Parathyroid adenoma (tissue), 2 donors: Measurements from ENCODE around the gene CTSA.

Source experiments
- H2AFZ ChIP-seq: fragments of 300-600 bp; sonication (generic); one replicate; pipeline ENCODE4 v1.7.0; 2017; ENCODE audit warnings: antibody characterized with exemption, mild to moderate bottlenecking
- H3K27ac ChIP-seq: fragments of 300-600 bp; sonication (generic); one replicate; pipeline ENCODE4 v1.7.0; 2017
- H3K27me3 ChIP-seq: fragments of 300-600 bp; sonication (generic); one replicate; pipeline ENCODE4 v1.7.0; 2017; ENCODE audit warnings: low read length; ENCODE audit not compliant: control insufficient read depth, insufficient read depth
- H3K36me3 ChIP-seq: fragments of 300-600 bp; sonication (generic); one replicate; pipeline ENCODE4 v1.7.0; 2017; ENCODE audit warnings: low read length; ENCODE audit not compliant: control insufficient read depth, insufficient read depth
- H3K4me1 ChIP-seq: fragments of 300-600 bp; sonication (generic); one replicate; pipeline ENCODE4 v1.7.0; 2017; ENCODE audit warnings: control low read depth
- H3K4me2 ChIP-seq: fragments of 300-600 bp; sonication (generic); one replicate; pipeline ENCODE4 v1.7.0; 2017; ENCODE audit warnings: low read length
- H3K4me3 ChIP-seq: fragments of 300-600 bp; sonication (generic); one replicate; pipeline ENCODE4 v1.7.0; 2017; ENCODE audit warnings: low read depth, low read length
- H3K79me2 ChIP-seq: fragments of 300-600 bp; sonication (generic); one replicate; pipeline ENCODE4 v1.7.0; 2017; ENCODE audit warnings: control low read depth
- H3K9ac ChIP-seq: fragments of 300-600 bp; sonication (generic); one replicate; pipeline ENCODE4 v1.7.0; 2017; ENCODE audit warnings: mild to moderate bottlenecking
- H3K9me3 ChIP-seq: fragments of 300-600 bp; sonication (generic); one replicate; pipeline ENCODE4 v1.7.0; 2017; ENCODE audit warnings: low read length; ENCODE audit not compliant: control insufficient read depth
- TF ChIP-seq, protein P1 (sequence below): fragments of 300-600 bp; sonication (generic); IDR thresholded peaks from one replicate; pipeline ENCODE4 v1.7.0; 2017; ENCODE audit warnings: antibody characterized with exemption, mild to moderate bottlenecking
- donor health status: primary hyperparathyroidism.

The CTSA gene

DNA sequence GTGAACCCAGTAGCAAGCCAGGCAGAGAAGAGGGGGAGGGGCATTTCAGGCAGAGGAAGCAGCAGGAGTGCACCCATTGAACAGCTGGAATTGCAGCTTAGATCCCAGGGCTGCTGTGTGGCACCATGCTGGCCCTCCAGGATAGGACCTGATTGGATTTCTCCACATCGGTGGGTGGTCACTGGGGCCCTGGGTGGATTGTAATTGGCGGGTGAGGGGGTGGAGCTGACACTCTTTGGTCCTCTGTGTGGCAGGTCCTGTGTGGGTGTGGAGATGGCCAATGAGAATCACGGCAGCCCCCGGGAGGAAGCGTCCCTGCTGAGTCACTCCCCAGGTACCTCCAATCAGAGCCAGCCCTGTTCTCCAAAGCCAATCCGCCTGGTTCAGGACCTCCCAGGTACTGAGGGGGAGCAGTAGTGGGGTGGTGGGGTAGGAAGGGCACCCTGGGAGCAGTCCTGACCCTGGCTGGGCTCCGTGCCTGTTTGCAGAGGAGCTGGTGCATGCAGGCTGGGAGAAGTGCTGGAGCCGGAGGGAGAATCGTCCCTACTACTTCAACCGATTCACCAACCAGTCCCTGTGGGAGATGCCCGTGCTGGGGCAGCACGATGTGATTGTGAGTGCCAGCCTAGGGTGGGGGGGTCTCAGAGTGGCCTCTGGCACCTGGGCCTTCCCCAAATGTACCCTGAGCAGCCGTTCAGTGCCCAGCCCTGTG lies 47.7 kb downstream of the CTSA start:
- Histone ChIP-seq H3K79me2 (peaks cover 9% of the 10 kb centered on the region), H3K4me1 (no peaks in the 10 kb centered on the region), H3K4me3 (no peak overlapping the region), H3K9me3 (no peaks in the 10 kb centered on the region), H3K9ac (no peak overlapping the region), H3K27ac (no peak overlapping the region), H3K36me3 (no peaks in the 10 kb centered on the region), H3K4me2 (no peak overlapping the region), H2AFZ (no peak overlapping the region), H3K27me3 (no peaks in the 10 kb centered on the region)
- TF ChIP-seq, protein P1, sequence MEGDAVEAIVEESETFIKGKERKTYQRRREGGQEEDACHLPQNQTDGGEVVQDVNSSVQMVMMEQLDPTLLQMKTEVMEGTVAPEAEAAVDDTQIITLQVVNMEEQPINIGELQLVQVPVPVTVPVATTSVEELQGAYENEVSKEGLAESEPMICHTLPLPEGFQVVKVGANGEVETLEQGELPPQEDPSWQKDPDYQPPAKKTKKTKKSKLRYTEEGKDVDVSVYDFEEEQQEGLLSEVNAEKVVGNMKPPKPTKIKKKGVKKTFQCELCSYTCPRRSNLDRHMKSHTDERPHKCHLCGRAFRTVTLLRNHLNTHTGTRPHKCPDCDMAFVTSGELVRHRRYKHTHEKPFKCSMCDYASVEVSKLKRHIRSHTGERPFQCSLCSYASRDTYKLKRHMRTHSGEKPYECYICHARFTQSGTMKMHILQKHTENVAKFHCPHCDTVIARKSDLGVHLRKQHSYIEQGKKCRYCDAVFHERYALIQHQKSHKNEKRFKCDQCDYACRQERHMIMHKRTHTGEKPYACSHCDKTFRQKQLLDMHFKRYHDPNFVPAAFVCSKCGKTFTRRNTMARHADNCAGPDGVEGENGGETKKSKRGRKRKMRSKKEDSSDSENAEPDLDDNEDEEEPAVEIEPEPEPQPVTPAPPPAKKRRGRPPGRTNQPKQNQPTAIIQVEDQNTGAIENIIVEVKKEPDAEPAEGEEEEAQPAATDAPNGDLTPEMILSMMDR: no peak

DNA sequence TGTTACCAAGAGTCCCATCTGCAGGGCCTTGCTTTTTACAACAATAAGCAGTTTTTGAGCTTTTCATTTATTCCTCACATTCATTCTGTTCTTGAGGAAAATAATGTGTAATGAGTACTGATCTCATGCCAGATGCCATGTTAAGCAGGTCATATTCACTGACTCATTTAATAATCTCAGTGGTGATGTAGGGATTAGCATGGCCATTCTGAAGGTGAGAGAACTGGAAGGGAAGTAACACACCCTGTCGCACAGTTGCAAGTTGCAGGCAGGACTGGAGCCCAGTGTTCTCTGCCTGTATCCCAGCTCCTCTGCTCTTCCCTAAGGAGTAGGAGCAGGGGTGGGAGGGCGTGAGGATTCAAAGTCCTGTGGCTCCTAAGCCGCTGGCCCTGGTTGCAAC lies 48.9 kb downstream of the CTSA start:
- H2AFZ ChIP-seq: no peak overlapping the region
- H3K27ac ChIP-seq: no peak overlapping the region
- H3K9ac ChIP-seq: no peak overlapping the region
- H3K9me3 ChIP-seq: no peaks in the 10 kb centered on the region
- TF ChIP-seq, protein P1: no peak
- H3K4me3 ChIP-seq: no peak overlapping the region
- no peaks in the 10 kb centered on the region for H3K4me1 ChIP-seq
- peaks cover 9% of the 10 kb centered on the region for H3K79me2 ChIP-seq
- no peaks in the 10 kb centered on the region for H3K27me3 ChIP-seq
- no peaks in the 10 kb centered on the region for H3K36me3 ChIP-seq
- no peak overlapping the region for H3K4me2 ChIP-seq

DNA sequence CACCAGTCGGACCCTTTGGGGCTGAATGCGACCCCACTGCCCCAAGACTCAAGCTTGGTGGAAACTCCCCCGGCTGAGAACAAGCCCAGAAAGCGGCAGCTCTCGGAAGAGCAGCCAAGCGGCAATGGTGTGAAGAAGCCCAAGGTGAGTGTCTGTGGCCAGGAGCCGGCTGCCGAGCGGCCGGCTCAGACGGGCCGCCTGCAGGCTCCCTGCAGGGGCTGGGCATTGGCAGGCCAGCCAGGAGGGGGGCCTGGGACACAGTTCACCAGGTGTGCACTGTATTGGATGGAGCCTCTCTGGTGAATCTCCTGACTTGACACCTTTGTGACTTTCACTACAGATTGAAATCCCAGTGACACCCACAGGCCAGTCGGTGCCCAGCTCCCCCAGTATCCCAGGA lies 49.3 kb downstream of the CTSA start:
- Histone ChIP-seq H3K4me3 (no peak overlapping the region), H3K9ac (no peak overlapping the region), H3K79me2 (peaks cover 9% of the 10 kb centered on the region), H2AFZ (no peak overlapping the region), H3K9me3 (no peaks in the 10 kb centered on the region), H3K4me2 (no peak overlapping the region), H3K4me1 (no peaks in the 10 kb centered on the region), H3K36me3 (no peaks in the 10 kb centered on the region), H3K27me3 (no peaks in the 10 kb centered on the region), H3K27ac (no peak overlapping the region)
- TF ChIP-seq, protein P1: no peak

DNA sequence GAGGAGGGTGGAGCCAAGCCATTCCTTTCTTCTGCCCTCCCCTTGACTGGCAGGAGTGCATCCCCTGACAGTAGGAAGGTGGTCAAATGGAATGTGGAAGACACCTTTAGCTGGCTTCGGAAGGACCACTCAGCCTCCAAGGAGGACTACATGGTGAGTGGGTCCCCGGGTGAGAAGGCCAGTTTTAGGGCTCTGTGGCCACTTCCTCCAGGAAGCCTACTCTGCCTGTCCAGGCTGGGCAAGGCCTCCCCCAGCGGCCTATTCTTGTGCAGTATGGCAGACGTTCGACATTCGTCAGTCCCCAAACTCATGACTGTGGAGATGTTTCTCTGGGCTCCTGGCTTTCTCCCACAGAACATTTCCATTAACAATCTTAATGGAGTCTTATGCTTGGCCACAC lies 52.5 kb downstream of the CTSA start:
- Histone ChIP-seq H3K4me3 (no peak overlapping the region), H3K9ac (no peak overlapping the region), H3K9me3 (no peaks in the 10 kb centered on the region), H3K36me3 (no peaks in the 10 kb centered on the region), H2AFZ (no peak overlapping the region), H3K27ac (no peak overlapping the region), H3K4me2 (no peak overlapping the region), H3K79me2 (peaks cover 4% of the 10 kb centered on the region), H3K4me1 (no peaks in the 10 kb centered on the region), H3K27me3 (no peaks in the 10 kb centered on the region)
- TF ChIP-seq, protein P1: no peak
